ENCODE results near the gene GART.

The GART gene

GRCh38 chr21:33552999-33553598 lies 11.2 kb upstream of the GART start:
- DNase-seq (ENCODE audit: low spot score), result no peak

GRCh38 chr21:33552093-33552998 lies 10.4 kb upstream of the GART start:
- no peak for DNase-seq (ENCODE audit: low spot score)

GRCh38 chr21:33551664-33552063 lies 9.7 kb upstream of the GART start:
- no peak for DNase-seq (ENCODE audit: low spot score)

GRCh38 chr21:33550772-33551660 lies 9.1 kb upstream of the GART start:
- no peak for DNase-seq (ENCODE audit: low spot score)

- no peak for DNase-seq (ENCODE audit: low spot score)
Measured at GRCh38 chr21:33549848-33550771, 8.2 kb upstream of the GART start.

- no peak for DNase-seq (ENCODE audit: low spot score)
Measured at GRCh38 chr21:33546086-33546485, 4.2 kb upstream of the GART start.

- DNase-seq (ENCODE audit: low spot score), result no peak
Measured at GRCh38 chr21:33544451-33545195, 2.7 kb upstream of the GART start.

GRCh38 chr21:33543505-33544129 lies 1.7 kb upstream of the GART start:
- DNase-seq (ENCODE audit: low spot score), result no peak

- DNase-seq (ENCODE audit: low spot score), result peak; percentile 83
Measured at GRCh38 chr21:33542640-33543504, 955 bp upstream of the GART start, which contains the start of gene SON. SON (plus strand) TSS chr21:33543038; CDS start chr21:33543093, 55 bp downstream.

GRCh38 chr21:33541105-33541711 lies 709 bp downstream of the GART start:
- DNase-seq (ENCODE audit: low spot score), result no peak

- no peak for DNase-seq (ENCODE audit: low spot score)
Measured at GRCh38 chr21:33540711-33541104, 1.2 kb downstream of the GART start.

GRCh38 chr21:33539616-33540015 lies 2.3 kb downstream of the GART start:
- no peak for DNase-seq (ENCODE audit: low spot score)

- no peak for DNase-seq (ENCODE audit: low spot score)
Measured at GRCh38 chr21:33537212-33537611, 4.7 kb downstream of the GART start.

- no peak for DNase-seq (ENCODE audit: low spot score)
Measured at GRCh38 chr21:33531007-33531406, 10.9 kb downstream of the GART start.

GRCh38 chr21:33522953-33523349 lies 19.0 kb downstream of the GART start:
- no peak for DNase-seq (ENCODE audit: low spot score)

- no peak for DNase-seq (ENCODE audit: low spot score)
Measured at GRCh38 chr21:33522297-33522952, 19.5 kb downstream of the GART start.

- no peak for DNase-seq (ENCODE audit: low spot score)
Measured at GRCh38 chr21:33518899-33519298, 23.0 kb downstream of the GART start.

GRCh38 chr21:33514229-33514628 lies 27.7 kb downstream of the GART start:
- no peak for DNase-seq (ENCODE audit: low spot score)
